RCC 7860 (cell line): ENCODE data around the gene MEGF11.
"Not testable (repeated sequence)": the region's sequence is repeated elsewhere in the genome, so short reads cannot be mapped to it uniquely, and the experiment has no call there.

Experiments
- DNase-seq: peaks from one replicate; pipeline ENCODE4 v3.0.0-alpha.2; 2015; ENCODE audit warnings: low spot score
- FAIRE-seq: peaks from 2 replicates; lab custom pipeline; 2012; peaks lifted over from hg19 to GRCh38; lab: Jason Lieb, UNC

Gene MEGF11

DNA sequence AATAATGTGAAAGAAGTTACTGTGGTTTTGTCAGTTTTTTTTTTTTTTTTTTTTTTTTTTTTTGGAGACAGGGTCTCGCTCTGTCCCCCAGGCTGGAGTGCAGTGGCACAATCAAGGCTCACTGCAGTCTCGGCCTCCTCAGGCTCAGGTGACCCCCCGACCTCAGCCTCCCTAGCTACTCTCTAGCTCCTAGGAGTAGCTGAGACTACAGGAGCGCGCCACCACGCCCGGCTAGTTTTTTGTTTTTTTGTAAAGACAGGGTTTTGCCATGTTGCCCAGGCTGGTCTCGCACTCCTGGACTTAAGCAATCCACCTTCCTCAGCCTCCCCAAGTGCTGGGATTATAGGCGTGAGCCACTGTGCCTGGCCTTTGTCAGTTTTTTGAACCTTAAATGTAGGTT lies 381.7 kb downstream of the MEGF11 start:
- not testable (repeated sequence) for FAIRE-seq

DNA sequence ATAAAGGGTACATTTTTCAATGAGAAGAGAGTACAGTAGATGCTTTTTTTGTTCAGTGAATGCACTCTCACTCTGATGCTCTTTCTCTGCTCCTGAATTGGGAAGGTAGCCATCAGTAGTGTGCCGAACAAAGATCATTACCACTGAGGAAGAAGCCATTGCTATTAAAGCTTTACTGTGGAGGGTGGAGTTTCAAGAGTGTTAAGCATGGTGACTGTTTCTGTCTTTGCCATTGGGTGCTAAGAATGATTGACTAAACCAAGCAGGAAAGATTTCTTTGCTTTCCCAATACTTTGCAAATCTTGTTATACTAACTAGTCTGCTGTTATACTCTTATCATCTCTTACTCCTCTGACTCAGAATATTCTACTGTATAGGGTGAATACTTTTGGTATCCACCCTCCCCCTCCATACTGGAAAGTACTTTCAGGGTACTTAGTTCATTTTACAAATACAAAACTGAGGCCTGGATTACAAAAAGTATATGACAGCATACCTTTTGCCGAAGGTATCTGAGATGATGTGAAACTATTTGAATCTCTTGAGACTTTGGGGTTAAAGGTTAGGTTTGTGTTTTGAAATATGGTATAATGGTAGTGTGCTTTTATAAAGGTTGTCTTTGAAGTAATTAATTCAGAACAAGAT lies 382.5 kb downstream of the MEGF11 start:
- FAIRE-seq (peak; percentile 31), DNase-seq (peak; percentile 24)

More for the DNA sequence above, 381.7 kb downstream of the MEGF11 start:
- DNase-seq = not testable (repeated sequence)

DNA sequence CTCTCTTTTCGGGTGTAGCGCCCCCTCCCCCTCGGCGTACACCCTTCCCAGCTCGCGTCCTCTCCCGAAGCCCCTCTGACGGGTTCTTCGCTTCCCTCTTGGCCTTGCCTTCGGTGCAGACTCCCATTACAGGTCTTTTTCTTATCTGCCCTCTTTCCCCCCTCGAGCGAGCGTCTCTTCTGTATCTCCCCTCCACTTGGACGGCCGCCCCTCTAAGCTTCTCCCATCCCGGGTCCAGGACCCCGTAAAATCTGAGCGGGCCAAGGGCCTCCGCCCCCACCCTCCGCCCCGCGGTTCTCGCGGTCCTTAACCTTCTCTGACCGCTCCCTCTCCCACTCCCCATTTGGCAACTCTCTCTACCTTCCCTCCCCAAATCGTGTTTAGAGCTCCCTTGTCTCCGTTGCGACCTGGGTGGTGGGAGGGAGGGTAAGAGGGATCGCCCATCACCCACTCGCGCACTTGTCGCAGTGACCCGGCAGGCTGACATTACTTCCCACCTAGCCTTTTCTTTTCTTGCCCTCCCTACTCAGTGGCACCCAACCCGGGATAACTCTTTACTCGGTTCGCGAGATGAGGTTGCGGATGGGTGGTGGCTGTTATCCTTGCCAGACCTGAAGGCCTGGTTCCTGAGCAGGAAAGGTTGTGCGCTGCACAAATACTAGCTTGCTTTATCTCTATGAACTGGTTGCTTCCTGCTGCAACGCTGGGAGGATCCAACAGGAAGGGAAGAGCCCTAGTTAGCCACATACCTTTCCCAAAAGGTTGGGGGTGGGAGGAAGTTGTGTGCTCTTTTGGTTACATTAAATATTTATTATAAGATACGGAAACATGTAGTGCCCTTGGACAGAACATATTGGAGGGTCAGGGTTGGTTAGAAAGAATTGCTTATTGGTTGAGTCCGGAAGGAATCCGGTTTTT lies 383.3 kb downstream of the MEGF11 start:
- DNase-seq (peak; percentile 26), FAIRE-seq (no peak)

DNA sequence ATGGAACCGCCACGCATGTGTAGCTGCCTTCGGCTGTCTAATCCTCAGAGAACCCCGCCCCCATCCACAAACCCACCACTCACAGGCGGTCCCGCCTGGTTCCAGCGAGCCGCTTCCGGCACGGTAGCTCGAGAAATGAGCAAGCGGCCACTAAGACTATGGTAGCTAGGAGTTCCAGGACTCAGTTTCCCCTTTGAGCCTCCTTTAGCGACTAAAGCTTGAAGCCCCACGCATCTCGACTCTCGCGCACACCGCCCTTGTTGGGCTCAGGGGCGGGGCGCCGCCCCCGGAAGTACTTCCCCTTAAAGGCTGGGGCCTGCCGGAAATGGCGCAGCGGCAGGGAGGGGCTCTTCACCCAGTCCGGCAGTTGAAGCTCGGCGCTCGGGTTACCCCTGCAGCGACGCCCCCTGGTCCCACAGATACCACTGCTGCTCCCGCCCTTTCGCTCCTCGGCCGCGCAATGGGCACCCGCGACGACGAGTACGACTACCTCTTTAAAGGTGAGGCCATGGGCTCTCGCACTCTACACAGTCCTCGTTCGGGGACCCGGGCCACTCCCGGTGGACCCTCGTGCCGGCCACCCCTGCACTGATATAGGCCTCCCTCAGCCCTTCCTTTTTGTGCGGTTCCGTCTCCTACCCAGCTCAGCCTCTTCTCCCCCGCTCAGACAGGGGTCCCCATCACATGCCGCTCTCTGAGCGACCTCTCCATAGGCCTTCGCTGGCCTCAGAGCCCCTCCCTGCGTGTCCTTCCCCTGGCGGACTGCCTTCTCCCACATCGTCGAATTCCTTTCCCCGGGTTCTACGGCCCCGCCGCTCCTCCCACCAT lies 384.2 kb downstream of the MEGF11 start, which contains the start of gene RAB11A:
TSS of gene RAB11A (plus strand) at position 366 of the 828 bp plus-strand sequence. CDS start at position 461, 95 bp downstream.
- FAIRE-seq (no peak), DNase-seq (peak; percentile 92)

DNA sequence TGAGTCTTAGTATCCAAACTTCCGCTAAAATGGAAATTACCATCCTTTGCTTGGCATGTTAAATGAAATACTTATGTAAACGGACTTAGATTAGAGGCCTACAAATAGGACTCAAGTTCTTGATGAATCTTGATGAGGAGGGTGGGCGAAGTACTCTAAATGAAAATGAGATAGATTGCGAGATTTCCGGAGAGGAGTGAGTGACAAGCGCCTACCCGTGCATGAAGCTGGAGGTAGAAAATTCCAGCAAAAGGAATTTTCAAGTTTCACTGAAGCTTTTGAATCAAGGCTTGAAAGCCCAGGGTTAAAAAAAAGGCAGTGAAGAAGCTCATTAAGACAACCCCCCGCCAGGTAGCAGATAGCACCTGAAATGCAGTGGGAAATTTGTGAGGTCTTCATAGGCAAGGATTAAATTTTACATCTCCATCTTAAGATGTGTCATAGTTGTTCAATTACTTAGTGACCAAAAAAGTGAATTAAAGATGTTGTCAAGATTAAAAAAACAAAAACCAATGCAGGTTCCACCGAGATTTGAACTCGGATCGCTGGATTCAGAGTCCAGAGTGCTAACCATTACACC lies 384.9 kb downstream of the MEGF11 start:
- DNase-seq (no peak), FAIRE-seq (no peak)

DNA sequence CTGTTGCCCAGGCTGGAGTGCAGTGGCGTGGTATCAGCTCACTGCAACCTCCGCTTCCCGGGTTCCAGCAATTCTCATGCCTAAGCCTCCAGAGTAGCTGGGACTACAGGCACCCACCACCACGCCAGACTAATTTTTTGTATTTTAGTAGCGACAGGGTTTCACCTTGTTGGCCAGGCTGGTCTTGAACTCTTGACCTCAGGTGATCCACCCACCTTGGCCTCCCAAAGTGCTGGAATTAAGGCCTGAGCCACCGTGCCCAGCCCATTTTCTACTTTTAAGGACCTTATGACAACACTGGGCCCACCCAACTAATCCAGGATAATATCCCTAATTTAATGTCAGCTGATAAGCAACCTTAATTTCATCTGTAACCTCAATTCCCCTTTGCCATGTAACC lies 385.6 kb downstream of the MEGF11 start:
- FAIRE-seq, DNase-seq: not testable (repeated sequence)

DNA sequence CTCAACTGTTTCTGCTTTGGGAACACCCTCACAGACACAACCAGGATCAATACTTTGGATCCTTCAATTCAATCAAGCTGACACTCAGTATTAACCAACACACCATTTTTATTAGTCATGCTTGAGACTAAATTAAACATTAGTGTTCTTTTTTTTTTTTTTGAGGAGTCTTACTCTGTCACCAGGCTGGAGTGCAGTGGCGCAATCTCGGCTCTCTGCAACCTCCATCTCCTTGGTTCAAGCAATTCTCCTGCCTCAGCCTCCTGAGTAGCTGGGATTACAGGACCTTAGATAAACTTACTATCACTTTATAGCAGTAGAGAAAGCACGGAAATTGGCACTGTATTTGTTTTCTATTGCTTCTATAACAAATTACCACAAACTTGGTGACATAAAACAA lies 386.3 kb downstream of the MEGF11 start:
- no peak for FAIRE-seq

DNA sequence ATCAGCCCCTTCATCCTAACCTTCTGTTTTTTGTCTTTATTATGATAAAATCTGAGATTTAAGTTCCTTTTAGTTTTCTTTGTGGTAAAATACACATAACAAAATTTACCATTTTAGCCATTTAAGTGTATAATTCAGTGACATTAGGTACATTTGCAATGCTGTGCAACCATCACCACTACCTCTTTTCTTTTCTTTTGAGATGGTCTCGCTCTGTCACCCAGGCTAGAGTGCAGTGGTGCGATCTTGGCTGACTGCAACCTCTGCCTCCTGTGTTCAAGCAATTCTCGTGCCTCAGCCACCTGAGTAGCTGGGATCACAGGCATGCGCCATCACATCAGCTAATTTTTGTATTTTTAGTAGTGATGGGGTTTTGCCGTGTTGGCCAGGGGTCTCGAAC lies 390.4 kb downstream of the MEGF11 start:
- no peak for DNase-seq
- FAIRE-seq = no peak

More for the DNA sequence above, 386.3 kb downstream of the MEGF11 start:
- no peak for DNase-seq

DNA sequence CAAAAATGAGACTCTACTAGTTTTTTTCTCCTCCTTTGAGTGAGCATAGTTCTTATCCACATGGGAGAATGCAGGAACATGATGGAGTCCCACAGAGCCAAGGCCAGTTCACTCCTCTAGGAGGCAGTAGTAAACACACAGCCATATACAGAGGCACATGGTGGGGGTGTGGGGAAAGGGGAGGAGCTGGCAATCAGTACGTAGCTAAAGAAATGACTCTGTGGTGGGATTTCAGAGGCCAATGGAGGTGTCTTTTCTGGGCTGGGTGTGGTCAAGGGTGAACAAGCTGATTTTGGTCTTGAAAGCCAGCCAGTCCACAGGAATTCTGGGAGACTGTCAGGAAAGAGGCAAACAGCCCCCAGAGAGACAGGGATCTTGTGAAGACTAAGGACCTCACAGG lies 390.9 kb downstream of the MEGF11 start:
- no peak for FAIRE-seq

DNA sequence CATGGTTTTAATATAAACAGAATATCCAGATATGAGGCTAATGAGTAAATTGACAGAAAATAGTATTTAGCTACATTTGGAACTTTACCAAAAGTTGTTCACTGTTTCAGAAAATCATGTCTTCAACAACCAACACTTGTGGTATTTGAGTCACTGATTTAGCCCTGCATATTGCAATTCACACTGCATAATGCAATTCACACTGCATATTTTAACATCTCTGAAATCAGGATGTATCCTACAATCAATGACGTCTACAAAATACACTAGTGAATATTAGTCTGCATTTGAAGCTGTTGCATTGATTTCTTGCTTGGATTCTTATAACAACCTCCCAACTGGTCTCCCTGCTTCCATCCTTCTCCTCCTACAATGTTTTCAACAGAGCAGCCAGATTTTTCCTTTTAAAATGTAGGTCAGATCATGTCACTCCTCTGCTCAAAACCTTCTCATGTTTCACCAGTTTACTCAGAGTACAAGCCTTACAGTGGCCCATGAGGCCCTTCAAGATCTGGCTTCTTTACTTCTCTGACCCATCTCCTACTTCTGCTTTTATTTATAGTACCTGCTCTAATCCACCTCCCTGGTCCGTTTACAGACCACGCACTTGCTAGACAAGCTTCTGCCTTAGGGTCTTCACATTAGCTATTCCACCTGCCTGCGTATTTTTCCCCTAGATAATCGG lies 395.7 kb downstream of the MEGF11 start:
- no peak for DNase-seq
- no peak for FAIRE-seq

More for the DNA sequence above, 390.9 kb downstream of the MEGF11 start:
- DNase-seq = peak; percentile 43

DNA sequence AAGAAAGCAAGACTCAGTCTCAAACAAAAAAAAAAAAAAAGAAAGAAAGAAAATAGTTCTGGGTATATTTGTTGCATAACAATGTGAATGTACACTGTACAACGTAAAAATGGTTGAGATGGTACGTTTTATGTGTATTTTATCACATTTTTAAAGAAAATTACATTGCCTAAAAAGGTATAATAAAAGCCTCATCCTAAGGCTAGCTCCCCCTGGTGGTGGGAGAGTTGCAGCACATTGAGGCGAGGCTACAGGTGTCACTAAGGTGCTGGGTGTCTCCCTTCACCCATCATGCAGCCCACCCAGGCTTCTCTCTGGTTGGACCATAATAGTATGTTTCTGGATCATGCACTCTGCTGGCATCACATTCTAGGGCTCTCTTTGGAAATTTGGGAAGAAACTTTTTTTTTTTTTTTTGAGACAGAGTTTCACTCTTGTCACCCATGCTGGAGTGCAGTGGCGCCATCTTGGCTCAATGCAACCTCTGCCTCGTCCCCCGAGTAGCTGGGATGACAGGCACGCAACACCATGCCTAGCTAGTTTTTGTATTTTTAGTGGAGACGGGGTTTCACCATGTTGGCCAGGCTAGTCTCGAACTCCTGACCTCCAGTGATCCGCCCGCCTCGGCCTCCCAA lies 396.6 kb downstream of the MEGF11 start:
- FAIRE-seq = no peak
- DNase-seq = peak; percentile 34

DNA sequence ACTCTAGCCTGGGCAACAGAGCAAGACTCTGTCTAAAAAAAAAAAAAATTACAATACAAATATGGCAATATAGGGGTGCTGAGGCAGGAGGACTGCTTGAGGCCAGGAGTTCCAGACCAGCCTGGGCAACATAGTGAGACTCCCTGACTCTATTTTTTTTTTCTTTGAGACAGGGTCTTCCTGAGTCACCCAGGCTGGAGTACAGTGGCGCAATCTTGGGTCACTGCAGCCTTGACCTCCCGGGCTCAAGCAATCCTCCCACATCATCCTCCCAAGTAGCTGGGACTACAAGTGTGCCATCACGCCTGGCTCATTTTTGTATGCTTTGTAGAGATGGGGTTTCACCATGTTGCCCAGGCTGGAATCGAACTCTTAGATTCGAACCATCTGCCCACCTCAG lies 401.6 kb downstream of the MEGF11 start:
- FAIRE-seq (no peak), DNase-seq (no peak)

DNA sequence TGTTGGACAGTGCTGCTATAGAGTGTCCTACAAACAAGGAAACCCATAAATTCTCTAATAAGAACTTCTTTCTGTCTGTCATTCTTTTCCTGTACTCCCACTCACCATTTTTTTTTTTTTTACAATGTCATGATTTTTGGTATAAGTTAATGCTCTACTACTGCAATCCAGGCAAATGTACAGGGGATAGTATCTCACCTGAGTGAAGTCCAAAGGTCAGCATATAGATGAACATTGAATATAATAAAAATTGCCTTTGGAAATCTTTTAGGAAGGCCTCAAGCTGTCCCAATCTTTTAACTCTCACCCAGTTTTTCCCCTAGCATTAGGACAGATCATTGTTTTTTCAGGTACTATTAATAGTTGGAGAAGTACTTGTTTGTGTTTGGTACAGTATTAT lies 405.6 kb downstream of the MEGF11 start:
- no peak for FAIRE-seq

DNA sequence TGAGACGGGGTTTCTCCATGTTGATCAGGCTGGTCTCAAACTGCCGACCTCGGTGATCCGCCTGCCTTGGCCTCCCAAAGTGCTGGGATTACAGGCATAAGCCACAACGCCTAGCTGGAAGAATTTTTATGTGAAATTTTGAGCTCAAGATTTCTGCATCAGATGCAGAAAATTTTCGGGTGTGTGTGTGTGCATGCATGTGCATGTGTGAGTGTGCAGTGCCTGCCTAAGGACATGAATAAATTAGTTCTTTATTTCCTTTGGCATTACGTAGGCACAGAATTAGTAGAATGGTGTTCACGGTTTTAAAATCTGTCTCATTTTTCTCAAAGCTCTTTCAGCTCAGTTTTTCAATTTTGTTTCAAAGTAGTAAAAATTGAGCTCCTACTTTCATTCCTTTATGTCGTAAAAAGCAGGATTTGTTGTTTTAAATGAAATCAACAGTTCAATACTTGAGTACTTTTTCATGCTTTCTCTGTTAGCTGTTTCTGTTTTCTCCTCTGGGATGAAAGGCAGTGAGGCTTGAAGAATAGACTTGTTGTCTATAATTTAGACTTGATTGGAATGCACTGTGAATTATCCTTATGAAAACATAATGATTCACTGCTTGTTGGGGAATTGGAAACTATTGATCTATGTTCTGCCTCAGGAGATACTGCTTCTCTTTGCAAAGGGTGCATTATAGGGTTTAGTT lies 407.6 kb downstream of the MEGF11 start:
- DNase-seq (no peak), FAIRE-seq (no peak)

More for the DNA sequence above, 405.6 kb downstream of the MEGF11 start:
- no peak for DNase-seq
